Measurements from ENCODE around the gene TIMM23. TPM values are rescaled to one million over a fixed set of nuclear protein-coding genes. Genes with fewer than 3 reads are reported as not detected.
"Not testable (repeated sequence)": the region's sequence is repeated elsewhere in the genome, so short reads cannot be mapped to it uniquely, and the experiment has no call there.

Gene TIMM23
- total RNA-seq, 1 experiment from 2014 or later = 142 TPM

DNA sequence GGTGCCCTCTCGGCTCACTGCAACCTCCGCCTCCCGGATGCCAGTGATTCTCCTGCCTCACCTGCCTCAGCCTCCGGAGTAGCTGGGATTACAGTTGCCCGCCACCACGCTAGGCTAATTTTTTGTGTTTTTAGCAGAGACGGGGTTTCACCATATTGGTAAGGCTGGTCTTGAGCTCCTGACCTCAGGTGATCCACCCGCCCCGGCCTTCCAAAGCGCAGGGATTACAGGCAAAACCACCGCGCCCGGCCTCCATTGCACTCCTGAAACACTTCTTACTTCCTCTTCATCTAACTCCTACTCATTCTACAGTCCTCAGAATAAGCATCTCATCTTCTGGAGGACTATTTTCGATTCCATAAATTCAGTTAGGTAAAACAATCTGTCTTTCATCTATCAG, 1.3 kb upstream of the TIMM23 start:
- H3K27me3 Mint-ChIP-seq (ENCODE audit: insufficient read depth, unreplicated experiment); H3K27me3 ChIP-seq (replicated peaks; ENCODE audit: control insufficient read depth, insufficient read depth, low read length); H3K27ac Mint-ChIP-seq (ENCODE audit: unreplicated experiment); H3K36me3 ChIP-seq (ENCODE audit: control insufficient read depth, insufficient read depth, low read length); intact Hi-C loops (cut with micrococcal nuclease; ENCODE audit: unreplicated experiment); DNase-seq; H3K9me3 Mint-ChIP-seq (ENCODE audit: unreplicated experiment); BruUV-seq (replicated peaks); H3K9me3 ChIP-seq; POLR2A ChIA-PET; H3K4me1 ChIP-seq; CTCF ChIA-PET: not testable (repeated sequence)
- H3K4me3 ChIP-seq (ENCODE audit: low read depth, low read length) = peak overlapping the region; percentile 66
- H3K36me3 Mint-ChIP-seq (ENCODE audit: insufficient read depth, unreplicated experiment) = peaks cover 35% of the 10 kb centered on the region
- peak overlapping the region; percentile 100 for H3K4me3 Mint-ChIP-seq (ENCODE audit: unreplicated experiment)
- H3K4me1 Mint-ChIP-seq (ENCODE audit: low read depth, unreplicated experiment) = peaks cover 22% of the 10 kb centered on the region

DNA sequence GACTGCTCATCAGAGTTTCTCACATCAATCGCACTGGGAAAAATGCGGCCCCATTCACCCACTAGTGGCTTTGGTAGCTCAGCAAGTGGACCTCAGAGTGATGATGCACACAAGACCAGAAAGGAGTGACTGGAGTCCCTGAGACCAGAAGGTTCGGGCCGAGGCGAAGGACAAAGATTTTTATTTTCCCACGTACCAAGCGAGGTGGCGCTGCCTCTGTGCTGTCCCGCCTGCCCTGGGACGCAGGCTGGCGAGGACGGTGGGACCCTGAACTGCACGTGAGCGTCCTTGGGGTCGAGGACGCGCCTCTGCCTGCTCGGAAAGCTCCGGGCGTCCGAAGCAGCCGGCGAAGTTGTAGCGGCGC, 565 bp upstream of the TIMM23 start:
- H3K27me3 Mint-ChIP-seq (ENCODE audit: insufficient read depth, unreplicated experiment); BruUV-seq (replicated peaks); H3K9me3 ChIP-seq; H3K4me1 ChIP-seq; H3K36me3 ChIP-seq (ENCODE audit: control insufficient read depth, insufficient read depth, low read length); H3K9me3 Mint-ChIP-seq (ENCODE audit: unreplicated experiment); H3K27me3 ChIP-seq (replicated peaks; ENCODE audit: control insufficient read depth, insufficient read depth, low read length): not testable (repeated sequence)
- intact Hi-C loops (cut with micrococcal nuclease; ENCODE audit: unreplicated experiment) = loop anchor here (2.0 kb wide), 1 partner anchor 49 kb away; no protein-coding TSS in a partner anchor
- TF ChIP-seq, protein P1, sequence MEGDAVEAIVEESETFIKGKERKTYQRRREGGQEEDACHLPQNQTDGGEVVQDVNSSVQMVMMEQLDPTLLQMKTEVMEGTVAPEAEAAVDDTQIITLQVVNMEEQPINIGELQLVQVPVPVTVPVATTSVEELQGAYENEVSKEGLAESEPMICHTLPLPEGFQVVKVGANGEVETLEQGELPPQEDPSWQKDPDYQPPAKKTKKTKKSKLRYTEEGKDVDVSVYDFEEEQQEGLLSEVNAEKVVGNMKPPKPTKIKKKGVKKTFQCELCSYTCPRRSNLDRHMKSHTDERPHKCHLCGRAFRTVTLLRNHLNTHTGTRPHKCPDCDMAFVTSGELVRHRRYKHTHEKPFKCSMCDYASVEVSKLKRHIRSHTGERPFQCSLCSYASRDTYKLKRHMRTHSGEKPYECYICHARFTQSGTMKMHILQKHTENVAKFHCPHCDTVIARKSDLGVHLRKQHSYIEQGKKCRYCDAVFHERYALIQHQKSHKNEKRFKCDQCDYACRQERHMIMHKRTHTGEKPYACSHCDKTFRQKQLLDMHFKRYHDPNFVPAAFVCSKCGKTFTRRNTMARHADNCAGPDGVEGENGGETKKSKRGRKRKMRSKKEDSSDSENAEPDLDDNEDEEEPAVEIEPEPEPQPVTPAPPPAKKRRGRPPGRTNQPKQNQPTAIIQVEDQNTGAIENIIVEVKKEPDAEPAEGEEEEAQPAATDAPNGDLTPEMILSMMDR (IDR thresholded peaks at IDR 0.05; ENCODE audit: insufficient read depth in 1 of 2, low read depth in 1 of 2, low read length in 1 of 2, severe bottlenecking in 1 of 2, unreplicated experiment in 1 of 2) = peak; percentile 17 to 22
- peak overlapping the region; percentile 66 for H3K4me3 ChIP-seq (ENCODE audit: low read depth, low read length)
- peak overlapping the region; percentile 99 for H3K27ac Mint-ChIP-seq (ENCODE audit: unreplicated experiment)
- ChIA-PET POLR2A (interaction anchor here (0.7 to 1.5 kb wide), 2 partner anchors 38 to 52 kb away, joined by 3 to 8 read pairs; no protein-coding TSS in a partner anchor), CTCF (interaction anchor here (1.0 kb wide), 1 partner anchor 60 kb away, joined by 3 read pairs; no protein-coding TSS in a partner anchor)
- peak in 1 of 2 experiments; percentile 59 for DNase-seq
- peaks cover 35% of the 10 kb centered on the region for H3K36me3 Mint-ChIP-seq (ENCODE audit: insufficient read depth, unreplicated experiment)
- H3K4me1 Mint-ChIP-seq (ENCODE audit: low read depth, unreplicated experiment) = peaks cover 16% of the 10 kb centered on the region
- peak overlapping the region; percentile 100 for H3K4me3 Mint-ChIP-seq (ENCODE audit: unreplicated experiment)

DNA sequence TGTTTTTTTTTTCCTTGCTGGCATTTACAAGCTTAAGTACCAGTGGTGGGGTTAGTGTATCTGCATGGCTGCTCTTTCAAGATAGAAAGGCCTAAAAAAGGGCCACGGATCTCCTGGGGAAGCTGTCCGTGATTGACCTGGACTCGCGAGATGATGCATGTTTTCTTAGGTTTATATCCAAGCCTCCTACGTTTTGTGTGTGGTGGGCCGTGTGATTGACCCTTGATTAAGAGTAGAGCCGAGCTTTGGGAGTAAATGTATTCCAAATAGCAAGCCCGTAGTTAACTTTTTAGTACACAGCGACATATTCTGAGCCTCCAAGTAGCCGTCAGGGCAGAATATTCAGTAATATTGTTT, 502 bp downstream of the TIMM23 start:
- not testable (repeated sequence) for H3K4me1 ChIP-seq; H3K9me3 Mint-ChIP-seq (ENCODE audit: unreplicated experiment); DNase-seq; H3K27me3 ChIP-seq (replicated peaks; ENCODE audit: control insufficient read depth, insufficient read depth, low read length); H3K36me3 ChIP-seq (ENCODE audit: control insufficient read depth, insufficient read depth, low read length); H3K27me3 Mint-ChIP-seq (ENCODE audit: insufficient read depth, unreplicated experiment); H3K9me3 ChIP-seq
- Mint-ChIP-seq H3K27ac (ENCODE audit: unreplicated experiment) (peak overlapping the region; percentile 99), H3K4me3 (ENCODE audit: unreplicated experiment) (peak overlapping the region; percentile 100), H3K36me3 (ENCODE audit: insufficient read depth, unreplicated experiment) (peaks cover 35% of the 10 kb centered on the region), H3K4me1 (ENCODE audit: low read depth, unreplicated experiment) (peaks cover 14% of the 10 kb centered on the region)
- intact Hi-C loops (cut with micrococcal nuclease; ENCODE audit: unreplicated experiment) = loop anchor here (2.0 kb wide), 1 partner anchor 48 kb away; no protein-coding TSS in a partner anchor
- ChIA-PET CTCF (interaction anchor here (1.0 kb wide), 1 partner anchor 59 kb away, joined by 3 read pairs; no protein-coding TSS in a partner anchor), POLR2A (interaction anchor here (0.6 to 1.5 kb wide), 3 partner anchors 51 to 159 kb away, joined by 3 to 8 read pairs (median 3); no protein-coding TSS in a partner anchor)
- BruUV-seq (replicated peaks) = TSS peak; percentile 61
- peak overlapping the region; percentile 66 for H3K4me3 ChIP-seq (ENCODE audit: low read depth, low read length)

DNA sequence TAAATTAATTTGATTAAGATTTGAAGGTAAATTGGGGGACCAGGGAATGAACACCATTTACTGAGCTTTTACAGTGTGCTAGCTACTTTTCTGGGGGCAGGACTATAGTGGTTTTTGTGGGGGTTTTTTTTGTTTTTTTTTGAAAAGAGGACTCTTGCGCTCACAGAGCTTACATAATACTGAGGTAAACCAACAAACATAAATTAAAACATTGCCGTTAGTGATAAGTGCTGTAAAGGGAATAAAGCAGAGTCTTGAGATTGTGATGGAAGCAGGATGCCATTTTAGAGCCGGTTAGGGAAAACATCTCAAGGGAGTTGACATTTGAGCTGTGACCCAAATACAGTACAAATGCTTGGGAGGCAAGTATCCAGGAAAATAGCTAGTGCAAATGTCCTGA, 1.8 kb downstream of the TIMM23 start:
- not testable (repeated sequence) for H3K4me3 Mint-ChIP-seq (ENCODE audit: unreplicated experiment)

DNA sequence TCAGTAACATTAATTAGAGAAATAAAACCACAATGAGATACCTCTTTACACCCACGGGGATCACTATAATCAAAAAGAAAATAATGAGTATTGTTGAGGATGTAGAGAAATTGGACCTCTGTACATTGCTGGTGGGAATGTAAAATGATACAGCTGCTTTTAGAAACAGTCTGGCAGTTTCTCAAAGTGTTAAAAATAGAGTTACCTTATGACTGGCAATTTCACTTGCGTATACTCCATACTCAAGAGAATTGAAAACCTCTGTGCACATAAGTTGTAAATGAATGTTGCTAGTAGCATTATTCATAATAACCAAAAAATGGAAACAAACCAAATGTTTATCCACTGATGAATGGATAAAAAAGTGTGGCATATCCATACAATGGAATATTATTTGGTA, 6.3 kb downstream of the TIMM23 start:
- H3K9me3 ChIP-seq; H3K27ac Mint-ChIP-seq (ENCODE audit: unreplicated experiment); H3K9me3 Mint-ChIP-seq (ENCODE audit: unreplicated experiment); CTCF ChIA-PET; H3K4me3 Mint-ChIP-seq (ENCODE audit: unreplicated experiment); BruUV-seq (replicated peaks); H3K4me1 Mint-ChIP-seq (ENCODE audit: low read depth, unreplicated experiment); intact Hi-C loops (cut with micrococcal nuclease; ENCODE audit: unreplicated experiment); POLR2A ChIA-PET; H3K36me3 ChIP-seq (ENCODE audit: control insufficient read depth, insufficient read depth, low read length); H3K4me3 ChIP-seq (ENCODE audit: low read depth, low read length); DNase-seq; H3K4me1 ChIP-seq; H3K27me3 ChIP-seq (replicated peaks; ENCODE audit: control insufficient read depth, insufficient read depth, low read length); H3K27me3 Mint-ChIP-seq (ENCODE audit: insufficient read depth, unreplicated experiment): not testable (repeated sequence)
- H3K36me3 Mint-ChIP-seq (ENCODE audit: insufficient read depth, unreplicated experiment) = peaks cover 38% of the 10 kb centered on the region

More for the DNA sequence above, 1.8 kb downstream of the TIMM23 start:
- peaks cover 44% of the 10 kb centered on the region for H3K36me3 Mint-ChIP-seq (ENCODE audit: insufficient read depth, unreplicated experiment)
- H3K27me3 Mint-ChIP-seq (ENCODE audit: insufficient read depth, unreplicated experiment); H3K9me3 ChIP-seq; H3K27ac Mint-ChIP-seq (ENCODE audit: unreplicated experiment); DNase-seq; H3K9me3 Mint-ChIP-seq (ENCODE audit: unreplicated experiment); BruUV-seq (replicated peaks); H3K36me3 ChIP-seq (ENCODE audit: control insufficient read depth, insufficient read depth, low read length); H3K4me3 ChIP-seq (ENCODE audit: low read depth, low read length); H3K4me1 ChIP-seq; H3K27me3 ChIP-seq (replicated peaks; ENCODE audit: control insufficient read depth, insufficient read depth, low read length); POLR2A ChIA-PET; intact Hi-C loops (cut with micrococcal nuclease; ENCODE audit: unreplicated experiment): not testable (repeated sequence)
- peaks cover 14% of the 10 kb centered on the region for H3K4me1 Mint-ChIP-seq (ENCODE audit: low read depth, unreplicated experiment)
- CTCF ChIA-PET = interaction anchor here (0.6 to 1.1 kb wide), 2 partner anchors 24 to 49 kb away, joined by 5 to 6 read pairs; no protein-coding TSS in a partner anchor

DNA sequence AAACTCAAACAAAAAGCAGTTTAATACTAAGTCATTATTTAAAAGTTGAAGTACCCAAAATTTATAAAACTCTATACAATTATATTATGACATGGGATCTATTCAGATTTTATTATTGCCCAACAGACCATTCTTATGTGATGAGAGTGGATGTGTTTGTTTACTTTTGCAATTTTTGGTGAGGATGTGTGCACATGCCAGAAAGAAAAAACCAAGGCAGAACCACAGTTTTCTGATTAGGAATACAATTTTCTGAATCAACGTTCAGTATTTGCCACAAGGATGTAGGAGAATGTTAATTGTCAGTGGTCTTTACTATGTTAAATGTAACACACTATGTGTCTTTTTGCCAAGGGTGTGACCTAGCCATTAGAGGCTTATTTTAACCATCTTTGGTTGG, 9.1 kb downstream of the TIMM23 start:
- H3K27ac Mint-ChIP-seq (ENCODE audit: unreplicated experiment); H3K36me3 ChIP-seq (ENCODE audit: control insufficient read depth, insufficient read depth, low read length); BruUV-seq (replicated peaks); H3K9me3 Mint-ChIP-seq (ENCODE audit: unreplicated experiment); POLR2A ChIA-PET; DNase-seq; H3K4me1 Mint-ChIP-seq (ENCODE audit: low read depth, unreplicated experiment); H3K9me3 ChIP-seq; H3K4me1 ChIP-seq; CTCF ChIA-PET; H3K4me3 ChIP-seq (ENCODE audit: low read depth, low read length); intact Hi-C loops (cut with micrococcal nuclease; ENCODE audit: unreplicated experiment); H3K4me3 Mint-ChIP-seq (ENCODE audit: unreplicated experiment); H3K27me3 ChIP-seq (replicated peaks; ENCODE audit: control insufficient read depth, insufficient read depth, low read length); H3K27me3 Mint-ChIP-seq (ENCODE audit: insufficient read depth, unreplicated experiment): not testable (repeated sequence)
- H3K36me3 Mint-ChIP-seq (ENCODE audit: insufficient read depth, unreplicated experiment) = peaks cover 38% of the 10 kb centered on the region
